ENCODE data around the gene SMC5. TPM values are rescaled to one million over a fixed set of nuclear protein-coding genes. Genes with fewer than 3 reads are reported as not detected.

The SMC5 gene
- total RNA-seq, 4 donors from 2014 or later = 20.8 to 45.4 (median 31.4) TPM

DNA sequence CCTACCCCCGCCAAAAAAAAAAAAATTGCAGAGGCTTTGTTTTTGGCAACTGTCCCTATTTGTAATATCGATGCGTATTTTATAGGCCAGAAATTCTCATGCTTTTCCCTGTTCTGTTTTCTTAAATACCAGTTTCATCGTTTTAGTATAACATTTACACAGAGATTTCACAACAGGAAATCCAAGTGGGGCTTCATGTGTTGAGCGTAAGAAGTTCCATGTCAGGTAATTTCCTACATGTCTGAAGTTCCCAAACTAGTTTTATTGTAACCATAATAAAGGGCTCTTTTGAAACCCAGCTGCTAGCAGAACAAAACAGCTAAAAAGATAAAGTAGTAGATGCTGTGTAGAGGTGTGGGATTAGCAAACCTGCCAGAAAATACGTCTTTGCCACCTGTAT, 4.2 kb downstream of the SMC5 start:
- TF ChIP-seq CTCF (IDR thresholded peaks at IDR 0.05) = no peak
- DNase-seq (ENCODE audit: low spot score) (no peak), ATAC-seq (ENCODE audit: low FRiP score) (no peak)

GRCh38 chr9:70263421-70263820, 4.6 kb downstream of the SMC5 start:
- DNase-seq (ENCODE audit: low spot score) = no peak
- TF ChIP-seq CTCF (IDR thresholded peaks at IDR 0.05) = no peak

DNA sequence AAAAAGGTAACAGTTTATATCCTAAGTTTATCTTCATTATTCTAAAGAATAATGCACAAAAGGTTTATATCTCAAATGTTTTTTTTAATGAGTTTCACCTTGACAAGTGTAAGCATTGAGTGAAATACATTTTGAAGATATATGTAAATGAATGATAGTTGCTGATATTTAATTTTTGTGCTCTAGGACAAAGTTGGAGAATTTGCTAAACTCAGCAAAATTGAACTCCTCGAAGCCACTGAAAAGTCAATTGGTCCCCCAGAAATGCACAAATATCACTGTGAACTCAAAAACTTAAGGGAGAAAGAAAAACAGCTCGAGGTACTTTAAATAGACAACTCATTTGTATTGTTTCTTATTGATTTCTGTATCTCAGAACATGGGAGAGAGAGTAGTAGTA, 19.5 kb downstream of the SMC5 start:
- DNase-seq (ENCODE audit: low spot score) (no peak), ATAC-seq (ENCODE audit: low FRiP score) (no peak)
- no peak for TF ChIP-seq CTCF (IDR thresholded peaks at IDR 0.05)

More at GRCh38 chr9:70263421-70263820, 4.6 kb downstream of the SMC5 start:
- ATAC-seq (ENCODE audit: low FRiP score) = no peak

- no peak for ATAC-seq (ENCODE audit: low FRiP score)
- DNase-seq (ENCODE audit: low spot score) = no peak
- TF ChIP-seq CTCF (IDR thresholded peaks at IDR 0.05) = no peak
Observed at GRCh38 chr9:70283848-70284247, 25.1 kb downstream of the SMC5 start.

DNA sequence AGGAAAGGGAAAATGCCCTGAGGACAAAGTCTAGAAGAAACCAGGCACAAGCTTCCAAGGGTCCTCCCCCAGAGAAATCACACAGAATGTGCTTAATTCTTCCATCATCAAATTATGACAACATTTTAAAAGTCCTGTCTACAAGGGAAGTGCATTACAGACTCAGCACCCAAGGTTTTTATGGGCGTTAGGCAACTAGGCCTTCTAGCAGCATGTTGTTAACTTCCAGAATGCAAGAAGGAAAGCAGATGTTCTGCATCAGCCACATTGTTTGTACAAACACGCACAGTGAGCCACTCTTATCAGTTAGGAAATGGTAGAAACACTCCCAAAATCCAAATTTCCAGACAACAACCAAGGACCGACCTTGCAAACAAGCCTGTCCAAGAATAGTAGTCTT, 26.5 kb downstream of the SMC5 start:
- DNase-seq (ENCODE audit: low spot score) (no peak), ATAC-seq (ENCODE audit: low FRiP score) (no peak)
- no peak for TF ChIP-seq CTCF (IDR thresholded peaks at IDR 0.05)

DNA sequence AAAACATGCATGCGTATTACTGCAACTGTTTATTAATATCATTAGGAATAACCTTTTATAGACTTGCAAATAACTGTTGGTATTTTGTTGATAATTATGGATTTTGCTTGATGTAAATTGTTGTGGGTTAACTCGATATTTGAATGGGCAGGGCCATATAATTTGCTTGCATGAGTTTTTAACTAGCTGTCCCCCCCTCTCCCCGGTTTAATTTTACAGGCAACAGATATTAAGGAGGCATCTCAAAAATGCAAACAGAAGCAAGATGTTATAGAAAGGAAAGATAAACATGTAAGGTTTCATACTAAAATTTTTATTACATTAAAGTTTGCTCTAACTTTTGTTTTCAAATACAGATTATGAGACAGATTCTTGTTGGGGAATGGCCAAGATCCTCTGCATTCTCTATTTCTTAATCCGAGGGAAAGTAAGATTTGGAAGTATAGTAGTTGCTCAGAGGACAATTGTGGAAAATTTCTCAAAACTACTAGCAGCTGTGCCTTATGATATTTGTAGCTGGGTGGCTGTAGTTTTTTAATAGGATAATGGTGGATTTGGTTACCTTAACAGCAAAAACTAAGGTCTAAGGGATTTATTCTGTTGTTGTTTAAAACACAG, 27.3 kb downstream of the SMC5 start:
- TF ChIP-seq CTCF (IDR thresholded peaks at IDR 0.05) = no peak
- DNase-seq (ENCODE audit: low spot score) (no peak), ATAC-seq (ENCODE audit: low FRiP score) (no peak)

- no peak for DNase-seq (ENCODE audit: low spot score)
- ATAC-seq (ENCODE audit: low FRiP score) = no peak
- TF ChIP-seq CTCF (IDR thresholded peaks at IDR 0.05) = no peak
Observed at GRCh38 chr9:70290626-70291025, 31.8 kb downstream of the SMC5 start.
